Fibroblast of skin of abdomen (primary cell): ENCODE data around the gene TFAP2E.

Experiments
- DNase-seq: peaks from one replicate; pipeline ENCODE4 v3.0.0-alpha.2; 2013

Gene TFAP2E

GRCh38 chr1:35557611-35558373 lies 15.3 kb upstream of the TFAP2E start, which contains the start of gene NCDN:
Gene NCDN (plus strand): TSS chr1:35557799. CDS start chr1:35558191, 392 bp downstream.
- peak; percentile 98 for DNase-seq

- no peak for DNase-seq
Measured at GRCh38 chr1:35558374-35559316, 14.5 kb upstream of the TFAP2E start.

GRCh38 chr1:35559317-35559944 lies 13.7 kb upstream of the TFAP2E start:
- no peak for DNase-seq

GRCh38 chr1:35560256-35561225 lies 12.6 kb upstream of the TFAP2E start:
- no peak for DNase-seq

- DNase-seq: no peak
Measured at GRCh38 chr1:35561297-35561971, 11.7 kb upstream of the TFAP2E start.

GRCh38 chr1:35561972-35562680 lies 11.0 kb upstream of the TFAP2E start:
- no peak for DNase-seq

GRCh38 chr1:35563166-35563565 lies 9.9 kb upstream of the TFAP2E start:
- no peak for DNase-seq

- peak; percentile 64 for DNase-seq
Measured at GRCh38 chr1:35564037-35564883, 8.9 kb upstream of the TFAP2E start.

- no peak for DNase-seq
Measured at GRCh38 chr1:35564884-35565741, 8.0 kb upstream of the TFAP2E start.

- no peak for DNase-seq
Measured at GRCh38 chr1:35565742-35566133, 7.4 kb upstream of the TFAP2E start.

- no peak for DNase-seq
Measured at GRCh38 chr1:35567947-35568558, 5.1 kb upstream of the TFAP2E start.

- DNase-seq: peak; percentile 61
Measured at GRCh38 chr1:35568975-35569395, 4.1 kb upstream of the TFAP2E start.

GRCh38 chr1:35569936-35570335 lies 3.2 kb upstream of the TFAP2E start:
- DNase-seq: no peak

GRCh38 chr1:35570589-35571137 lies 2.5 kb upstream of the TFAP2E start:
- no peak for DNase-seq

GRCh38 chr1:35571263-35571662 lies 1.9 kb upstream of the TFAP2E start:
- DNase-seq: no peak

GRCh38 chr1:35572296-35572695 lies 818 bp upstream of the TFAP2E start:
- DNase-seq: no peak

- no peak for DNase-seq
Measured at GRCh38 chr1:35574125-35574654, 1.1 kb downstream of the TFAP2E start.
